Measurements from ENCODE around the gene CRYBA2.

Gene CRYBA2

DNA sequence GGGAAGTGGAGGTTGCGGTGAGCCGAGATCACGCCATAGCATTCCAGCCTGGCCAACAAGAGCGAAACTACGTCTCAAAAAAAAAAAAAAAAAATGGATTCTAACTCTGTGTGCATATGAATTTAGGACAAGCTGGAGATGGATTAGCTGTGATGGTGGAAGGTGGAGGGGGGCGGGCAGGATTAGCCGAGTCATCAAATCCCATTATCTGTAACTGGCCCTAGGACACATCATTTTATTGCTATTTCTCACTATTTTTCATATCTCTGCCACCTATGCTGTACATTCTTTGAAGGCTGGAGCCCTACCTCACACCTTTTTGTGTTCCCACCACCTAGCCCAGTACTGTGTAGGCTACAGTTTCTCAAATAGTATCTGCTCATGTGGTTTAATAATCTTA, 41.1 kb downstream of the CRYBA2 start:
- FAIRE-seq: no peak

DNA sequence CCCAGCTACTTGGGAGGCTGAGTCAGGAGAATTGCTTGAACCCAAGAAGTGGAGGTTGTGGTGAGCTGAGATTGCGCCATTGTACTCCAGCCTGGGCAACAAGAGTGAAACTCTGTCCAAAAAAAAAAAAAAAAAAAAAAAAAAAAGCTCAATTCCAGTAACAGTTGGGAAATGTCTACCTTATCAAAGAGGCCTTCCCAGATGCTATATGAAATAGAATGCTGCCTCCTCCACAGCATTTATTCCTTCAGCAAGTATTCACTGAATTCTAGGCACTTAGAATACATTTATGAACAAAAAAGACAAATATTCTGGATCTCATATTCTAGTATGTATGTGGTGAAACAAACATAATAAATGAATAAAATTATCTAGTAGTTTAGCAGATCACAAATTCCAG, 46.6 kb downstream of the CRYBA2 start:
- no peak for FAIRE-seq

DNA sequence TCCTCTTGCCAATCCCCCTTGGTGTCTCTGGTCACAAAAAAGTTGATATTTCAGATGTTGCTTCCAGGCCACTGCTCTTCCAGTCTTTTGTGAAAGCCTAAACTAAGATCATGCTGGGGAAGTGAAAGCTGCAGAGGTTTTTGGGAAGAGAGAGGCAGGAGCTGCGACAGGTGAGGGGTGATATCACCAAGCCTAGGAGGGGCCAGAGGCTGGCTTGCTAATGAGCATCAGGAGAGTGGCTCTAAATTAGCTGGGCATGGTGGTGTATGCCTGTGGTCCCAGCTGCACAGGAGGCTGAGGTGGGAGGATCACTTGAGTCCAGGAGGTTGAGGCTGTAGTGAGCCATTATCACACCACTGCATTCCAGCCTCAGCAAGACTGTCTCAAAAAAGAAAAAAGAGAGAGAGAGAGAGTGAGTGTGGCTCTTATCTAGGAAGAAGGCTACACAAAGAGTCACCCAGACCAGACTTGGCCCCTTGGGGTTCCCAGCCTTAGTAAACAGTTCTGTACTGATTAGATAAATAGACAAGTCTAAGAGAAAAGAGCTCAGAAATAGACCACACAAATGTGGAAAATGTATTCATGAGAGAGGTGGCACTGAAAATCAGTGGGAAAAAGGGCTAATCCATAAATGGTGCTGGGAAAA, 48.3 kb downstream of the CRYBA2 start:
- FAIRE-seq: no peak
